Endothelial cell of umbilical vein (primary cell): ENCODE measurements around the gene ZFP36. TPM values are rescaled to one million over a fixed set of nuclear protein-coding genes. Genes with fewer than 3 reads are reported as not detected.

Experiments
- BruUV-seq: library from RNA; stranded (reverse); fragments of 400-500 nt; replicated peaks from 2 replicates; lab custom pipeline; 2021; lab: Mats Ljungman, UMichigan
- CTCF ChIA-PET: fragments of 300-600, 350-600 bp; sonication (Branson Sonifier 250); formaldehyde crosslinking; loops from one replicate; lab custom pipeline; 2021; ENCODE audit warnings: antibody characterized with exemption, inconsistent platforms; lab: Charles Lee
- POLR2A ChIA-PET: fragments of 300-600, 350-600 bp; sonication (Branson Sonifier 250); formaldehyde crosslinking; loops from one replicate; lab custom pipeline; 2021; ENCODE audit warnings: antibody characterized with exemption, inconsistent platforms; lab: Charles Lee
- DNase-seq: peaks from one replicate; pipeline ENCODE4 v3.0.0-alpha.2; 2011; ENCODE audit warnings: low read depth, low spot score
- FAIRE-seq: peaks from 2 replicates; lab custom pipeline; 2011; peaks lifted over from hg19 to GRCh38; lab: Jason Lieb, UNC
- H2AFZ ChIP-seq: 2 replicates; pipeline ENCODE4 v1.6.0; 2012; ENCODE audit warnings: low read depth, low read length, control low read depth, inconsistent platforms
- H3K27ac ChIP-seq: 2 replicates; pipeline ENCODE4 v1.5.1; 2011; ENCODE audit warnings: low read depth, mild to moderate bottlenecking, control low read depth, low read length, moderate library complexity; ENCODE audit not compliant: insufficient read depth
- H3K27me3 ChIP-seq, 2 experiments: 2 replicates each; pipeline versions ENCODE4 v1.6.0 to v1.6.1; 2011; ENCODE audit warnings: low read length in 2 of 2, mixed read lengths in 1 of 2; ENCODE audit not compliant: control insufficient read depth in 2 of 2, insufficient read depth in 2 of 2
- H3K36me3 ChIP-seq, 2 experiments: 2 replicates in 1 of 2; 3 replicates in 1 of 2; pipeline ENCODE4 v1.5.1; 2011; ENCODE audit warnings: low read length in 2 of 2, mild to moderate bottlenecking in 1 of 2, moderate library complexity in 1 of 2; ENCODE audit not compliant: control insufficient read depth in 2 of 2, insufficient read depth in 2 of 2; ENCODE audit errors: extremely low read depth in 1 of 2
- H3K4me1 ChIP-seq: 3 replicates; pipeline ENCODE4 v1.5.1; 2011; ENCODE audit warnings: mild to moderate bottlenecking, low read length; ENCODE audit not compliant: control insufficient read depth, insufficient read depth; ENCODE audit errors: extremely low read depth
- H3K4me2 ChIP-seq: 2 replicates; pipeline ENCODE4 v1.6.1; 2011; ENCODE audit warnings: low read length, control low read depth, mixed read lengths; ENCODE audit not compliant: insufficient read depth
- H3K4me3 ChIP-seq, 3 experiments: fragments of 200-600 bp in 1 of 3; sonication (generic), shearing (Covaris generic) in 1 of 3; replicated peaks in 1 of 3; 2 replicates each; pipeline ENCODE4 v1.5.1; 2011 to 2016; ENCODE audit warnings: control low read depth in 3 of 3, low read length in 3 of 3, mild to moderate bottlenecking in 2 of 3, inconsistent platforms in 1 of 3, low read depth in 1 of 3, moderate library complexity in 1 of 3; ENCODE audit not compliant: insufficient read depth in 1 of 3
- H3K79me2 ChIP-seq: 2 replicates; pipeline ENCODE4 v1.6.0; 2012; ENCODE audit warnings: low read length, inconsistent platforms; ENCODE audit not compliant: control insufficient read depth, insufficient read depth
- H3K9ac ChIP-seq: replicated peaks from 2 replicates; pipeline ENCODE3; 2011; ENCODE audit warnings: low read length, control low read depth; ENCODE audit not compliant: insufficient read depth; ENCODE audit errors: extremely low read depth
- H3K9me1 ChIP-seq: replicated peaks from 3 replicates; pipeline ENCODE4 v1.6.0; 2011; ENCODE audit warnings: mild to moderate bottlenecking, low read length; ENCODE audit not compliant: control insufficient read depth, insufficient read depth; ENCODE audit errors: extremely low read depth
- H3K9me3 ChIP-seq: replicated peaks from 2 replicates; pipeline ENCODE4 v1.5.1; 2012; ENCODE audit warnings: low read length, inconsistent platforms; ENCODE audit not compliant: control insufficient read depth, insufficient read depth
- H4K20me1 ChIP-seq: replicated peaks from 2 replicates; pipeline ENCODE3; 2011; ENCODE audit warnings: mild to moderate bottlenecking, low read length; ENCODE audit not compliant: control insufficient read depth, insufficient read depth; ENCODE audit errors: extremely low read depth
- EZH2 ChIP-seq: IDR thresholded peaks from 2 replicates; pipeline ENCODE4 v1.6.1; 2012; ENCODE audit warnings: borderline replicate concordance, low read depth, mild to moderate bottlenecking, moderate library complexity, low read length, inconsistent platforms; ENCODE audit not compliant: severe bottlenecking
- FOS ChIP-seq: IDR thresholded peaks from 2 replicates; pipeline ENCODE4 v1.6.1; 2011; ENCODE audit warnings: mild to moderate bottlenecking, low read length, moderate library complexity, borderline replicate concordance; ENCODE audit not compliant: insufficient read depth
- GATA2 ChIP-seq: IDR thresholded peaks from 2 replicates; pipeline ENCODE4 v1.7.0; 2011; ENCODE audit warnings: low read depth, mild to moderate bottlenecking, moderate library complexity, mixed read lengths, low read length; ENCODE audit not compliant: insufficient read length, insufficient read depth
- JUN ChIP-seq: IDR thresholded peaks from 2 replicates; pipeline ENCODE4 v1.6.1; 2011; ENCODE audit warnings: borderline replicate concordance, low read depth; ENCODE audit not compliant: insufficient read length, insufficient read depth
- MAX ChIP-seq: IDR thresholded peaks from 2 replicates; pipeline ENCODE4 v1.6.1; 2011; ENCODE audit not compliant: insufficient read depth, insufficient read length
- MYC ChIP-seq: IDR thresholded peaks from one replicate; pipeline ENCODE4 v1.6.1; 2011; ENCODE audit warnings: mild to moderate bottlenecking, low read depth, low read length
- POLR2A ChIP-seq: IDR thresholded peaks from 2 replicates; pipeline ENCODE4 v1.6.1; 2012; ENCODE audit warnings: low read depth, mild to moderate bottlenecking, control low read depth, low read length
- POLR2AphosphoS5 ChIP-seq: IDR thresholded peaks from 2 replicates; pipeline ENCODE4 v1.6.1; 2012; ENCODE audit warnings: low read depth, mild to moderate bottlenecking, control low read depth, low read length, moderate library complexity; ENCODE audit not compliant: insufficient read depth
- dilution Hi-C: fragments of 300-500 bp; cut with MboI; formaldehyde crosslinking; loops from one replicate; pipeline ENCODE4 v1.15.0; 2019; ENCODE audit warnings: low sequenced_read_pairs; ENCODE audit not compliant: extremely low pct_ligation_motif_present
- intact Hi-C: fragments of 100-400 bp; cut with micrococcal nuclease; formaldehyde crosslinking; loops from one replicate; pipeline ENCODE4 v1.10.0; 2022
- polyA plus RNA-seq, 4 experiments: library from polyadenylated mRNA; depleted of rRNA in 3 of 4; stranded (reverse) in 3 of 4; unstranded in 1 of 4; fragments of >200 nt; gene quantifications; 2 replicates each; pipeline versions ENCODE4 v1.2.1 to v1.2.3, GENCODE V29; 2011 to 2012; ENCODE audit warnings: missing spikeins in 1 of 4
- total RNA-seq: library from RNA; stranded (reverse); gene quantifications from 2 replicates; pipeline ENCODE4 v1.2.3, GENCODE V29; 2021
- TF ChIP-seq, protein P1 (sequence below), 2 donors: IDR thresholded peaks; 1 replicate in 1 of 2; 2 replicates in 1 of 2; pipeline ENCODE4 v1.5.1; 2011; ENCODE audit warnings: low read length in 2 of 2, mild to moderate bottlenecking in 2 of 2, moderate library complexity in 2 of 2, control low read depth in 1 of 2, inconsistent platforms in 1 of 2, low read depth in 1 of 2; ENCODE audit not compliant: insufficient read depth in 1 of 2; ENCODE audit errors: extremely low read depth in 1 of 2

ZFP36 gene
- total and polyA plus RNA-seq, 2 donors (not counting 3 experiments of a cell fraction or from before 2014, with no cell fraction given): 12.2 to 21.7 TPM

DNA sequence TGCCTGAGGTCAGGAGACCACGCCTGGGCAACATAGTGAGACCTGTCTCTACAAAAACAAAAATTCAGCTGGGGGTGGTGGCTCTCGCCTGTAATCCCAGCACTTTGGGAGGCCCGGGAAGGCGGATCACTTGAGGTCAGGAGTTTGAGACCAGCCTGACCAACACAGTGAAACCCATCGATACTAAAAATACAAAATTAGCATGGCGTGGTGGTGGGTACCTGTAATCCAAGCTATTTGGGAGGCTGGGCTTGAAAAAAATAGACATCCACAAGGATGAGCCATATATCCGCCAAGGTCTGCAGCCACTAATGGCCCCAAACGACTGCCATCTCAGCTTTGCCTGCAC, 26.0 kb downstream of the ZFP36 start:
- peak; percentile 21 for FAIRE-seq
- H3K27ac ChIP-seq: peak overlapping the region; percentile 97

More for the DNA sequence above, 26.0 kb downstream of the ZFP36 start:
- BruUV-seq: no TSS peak
- Histone ChIP-seq H2AFZ (no peak overlapping the region), H3K9ac (no peak overlapping the region), H3K4me2 (no peak overlapping the region), H3K27me3 (no peaks in the 10 kb centered on the region), H3K9me3 (no peaks in the 10 kb centered on the region), H4K20me1 (no peaks in the 10 kb centered on the region), H3K9me1 (no peaks in the 10 kb centered on the region), H3K4me3 (no peak overlapping the region), H3K4me1 (peaks cover 38% of the 10 kb centered on the region), H3K79me2 (peaks cover 31% of the 10 kb centered on the region), H3K36me3 (peaks cover 11 to 16% of the 10 kb centered on the region in 2 experiments)
- DNase-seq: no peak
- dilution Hi-C loops: no loop called here
- TF ChIP-seq GATA2 (no peak), POLR2AphosphoS5 (no peak), FOS (no peak), POLR2A (no peak), MAX (no peak), JUN (no peak), MYC (no peak), EZH2 (no peak)
- TF ChIP-seq, protein P1, sequence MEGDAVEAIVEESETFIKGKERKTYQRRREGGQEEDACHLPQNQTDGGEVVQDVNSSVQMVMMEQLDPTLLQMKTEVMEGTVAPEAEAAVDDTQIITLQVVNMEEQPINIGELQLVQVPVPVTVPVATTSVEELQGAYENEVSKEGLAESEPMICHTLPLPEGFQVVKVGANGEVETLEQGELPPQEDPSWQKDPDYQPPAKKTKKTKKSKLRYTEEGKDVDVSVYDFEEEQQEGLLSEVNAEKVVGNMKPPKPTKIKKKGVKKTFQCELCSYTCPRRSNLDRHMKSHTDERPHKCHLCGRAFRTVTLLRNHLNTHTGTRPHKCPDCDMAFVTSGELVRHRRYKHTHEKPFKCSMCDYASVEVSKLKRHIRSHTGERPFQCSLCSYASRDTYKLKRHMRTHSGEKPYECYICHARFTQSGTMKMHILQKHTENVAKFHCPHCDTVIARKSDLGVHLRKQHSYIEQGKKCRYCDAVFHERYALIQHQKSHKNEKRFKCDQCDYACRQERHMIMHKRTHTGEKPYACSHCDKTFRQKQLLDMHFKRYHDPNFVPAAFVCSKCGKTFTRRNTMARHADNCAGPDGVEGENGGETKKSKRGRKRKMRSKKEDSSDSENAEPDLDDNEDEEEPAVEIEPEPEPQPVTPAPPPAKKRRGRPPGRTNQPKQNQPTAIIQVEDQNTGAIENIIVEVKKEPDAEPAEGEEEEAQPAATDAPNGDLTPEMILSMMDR (IDR thresholded peaks at IDR 0.05; ENCODE audit: extremely low read depth in 1 of 2, insufficient read depth in 1 of 2, low read depth in 1 of 2, low read length in 2 of 2): no peak
- intact Hi-C loops: loop anchor here (5.0 kb wide), 1 partner anchor 90 kb away; the partner anchor contains the start of gene SAMD4B
- ChIA-PET POLR2A (no interaction called here), CTCF (no interaction called here)
